Measurements from ENCODE around the gene EPS8L2. TPM values are rescaled to one million over a fixed set of nuclear protein-coding genes. Genes with fewer than 3 reads are reported as not detected.

EPS8L2 gene
- total and polyA plus RNA-seq, 9 of the 15 experiments (the other 6 are each of a cell fraction or from before 2014, with no cell fraction given) = 0.75 to 17.0 (median 3.7) TPM

- TF ChIP-seq GATA2 (CRISPR knock-in tag; IDR thresholded peaks at IDR 0.05) (no peak), ZBTB12 (CRISPR knock-in tag; IDR thresholded peaks at IDR 0.05) (no peak), SMAD3 (CRISPR knock-in tag; conservative IDR thresholded peaks at IDR 0.05) (no peak), GABPB1 (CRISPR knock-in tag; IDR thresholded peaks at IDR 0.05) (no peak), STAT5A (IDR thresholded peaks at IDR 0.05; ENCODE audit: borderline replicate concordance, low read length) (peak; percentile 54), ZNF512 (tag; IDR thresholded peaks at IDR 0.05) (no peak), MAFF (IDR thresholded peaks at IDR 0.05; ENCODE audit: low read length) (no peak), ATF7 (IDR thresholded peaks at IDR 0.05) (no peak), SNIP1 (IDR thresholded peaks at IDR 0.05; ENCODE audit: low read depth) (no peak), SOX6 (IDR thresholded peaks at IDR 0.05) (peak; percentile 22; the same call in 1 of the 2 replicates), EP300 (IDR thresholded peaks at IDR 0.05; ENCODE audit: low read length) (peak; percentile 59; the same call in 1 of the 2 replicates), CREM (IDR thresholded peaks at IDR 0.05; ENCODE audit: low read depth) (peak; percentile 38; the same call in 1 of the 2 replicates), BCLAF1 (IDR thresholded peaks at IDR 0.05; ENCODE audit: borderline replicate concordance in 1 of 2, control insufficient read depth in 1 of 2, low read depth in 2 of 2, low read length in 1 of 2) (no peak), BMI1 (IDR thresholded peaks at IDR 0.05; ENCODE audit: low read length) (no peak), MBD2 (IDR thresholded peaks at IDR 0.05; ENCODE audit: borderline replicate concordance, low read depth) (0 out of 2 replicates have a peak, but pooled peaks have one; percentile 24), TFAP4 (CRISPR knock-in tag; IDR thresholded peaks at IDR 0.05; ENCODE audit: borderline replicate concordance) (peak; percentile 97), RB1 (IDR thresholded peaks at IDR 0.05; ENCODE audit: low read depth) (no peak), HIVEP1 (CRISPR knock-in tag; IDR thresholded peaks at IDR 0.05) (no peak), SMARCA4 (IDR thresholded peaks at IDR 0.05) (peak; percentile 60), NFRKB (IDR thresholded peaks at IDR 0.05; ENCODE audit: low read depth) (no peak), POLR2AphosphoS2 (IDR thresholded peaks at IDR 0.05; ENCODE audit: low read length) (no peak), CCNT2 (IDR thresholded peaks at IDR 0.05; ENCODE audit: borderline replicate concordance, extremely low read depth, insufficient read length, low read depth, low read length) (peak; percentile 25), HDAC6 (IDR thresholded peaks at IDR 0.05; ENCODE audit: low read depth, low read length) (no peak)
Measured at GRCh38 chr11:690738-691633, 15.0 kb upstream of the EPS8L2 start (continued).
